Smooth muscle cell of the brain vasculature (primary cell): ENCODE measurements around the gene CDKL5.

ENCODE experiments used
- DNase-seq: peaks from one replicate; pipeline ENCODE4 v3.0.0-alpha.2; 2012; ENCODE audit warnings: low read depth, low spot score

CDKL5 gene

DNA sequence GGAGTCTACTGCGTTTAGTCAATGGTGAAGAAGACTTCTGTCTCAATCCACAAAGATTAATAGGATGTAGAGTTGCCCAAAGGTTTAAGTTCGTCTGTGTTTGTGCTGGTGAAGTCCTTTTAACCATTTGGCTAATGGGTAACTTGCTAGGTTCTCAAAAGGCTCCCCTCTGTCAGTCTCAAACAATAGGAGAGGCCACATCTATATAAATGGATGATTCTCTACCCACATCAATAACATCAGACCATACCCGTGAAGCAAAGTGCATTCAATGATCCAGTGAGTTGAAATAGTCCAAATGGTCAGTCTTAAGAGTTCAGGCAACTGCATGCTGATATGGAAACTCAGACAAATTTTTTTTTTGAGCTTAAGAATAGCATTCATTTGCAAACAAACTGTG is 218.4 kb downstream of the CDKL5 start:
- no peak for DNase-seq

DNA sequence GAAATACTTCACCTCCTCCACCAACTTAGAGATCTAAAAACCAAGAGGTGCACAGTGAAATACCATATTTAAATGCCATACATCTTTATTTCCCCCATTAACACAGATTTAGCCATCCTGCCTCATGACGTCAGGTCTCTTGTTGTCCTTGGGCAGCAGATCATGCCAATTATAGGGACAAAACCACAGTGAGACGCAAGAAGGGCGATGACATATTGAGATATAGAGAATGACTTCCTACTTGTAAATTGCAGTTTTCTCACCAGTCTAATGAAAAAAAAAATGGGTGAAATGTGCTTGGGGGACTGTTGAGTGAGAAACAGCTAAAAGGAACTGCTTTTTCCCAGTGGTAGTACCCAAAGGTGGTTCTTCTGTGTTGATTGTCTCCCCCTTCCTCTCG is 222.2 kb downstream of the CDKL5 start:
- DNase-seq = no peak

DNA sequence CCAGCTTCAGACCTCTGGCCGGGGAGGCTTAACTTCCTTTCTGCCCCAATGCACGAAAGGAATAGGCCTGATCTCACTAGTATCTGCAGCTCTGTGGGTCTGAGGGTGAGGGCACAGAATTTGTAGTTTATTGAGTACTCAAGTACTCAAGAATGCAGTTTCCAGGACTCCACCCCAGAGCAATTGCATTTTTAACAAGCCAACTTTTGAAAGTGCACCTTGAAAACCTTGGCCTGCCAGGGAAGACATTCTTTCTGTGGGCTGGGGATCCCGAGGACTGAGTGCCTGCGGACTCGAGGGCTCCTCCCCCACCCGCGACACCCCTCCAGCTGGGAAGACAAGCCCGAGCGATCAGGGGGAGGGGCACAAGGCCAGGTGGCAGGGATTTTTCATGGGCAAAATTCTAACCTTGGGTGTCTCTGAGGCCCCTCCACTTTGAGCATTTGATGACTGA is 224.1 kb downstream of the CDKL5 start:
- DNase-seq = no peak

DNA sequence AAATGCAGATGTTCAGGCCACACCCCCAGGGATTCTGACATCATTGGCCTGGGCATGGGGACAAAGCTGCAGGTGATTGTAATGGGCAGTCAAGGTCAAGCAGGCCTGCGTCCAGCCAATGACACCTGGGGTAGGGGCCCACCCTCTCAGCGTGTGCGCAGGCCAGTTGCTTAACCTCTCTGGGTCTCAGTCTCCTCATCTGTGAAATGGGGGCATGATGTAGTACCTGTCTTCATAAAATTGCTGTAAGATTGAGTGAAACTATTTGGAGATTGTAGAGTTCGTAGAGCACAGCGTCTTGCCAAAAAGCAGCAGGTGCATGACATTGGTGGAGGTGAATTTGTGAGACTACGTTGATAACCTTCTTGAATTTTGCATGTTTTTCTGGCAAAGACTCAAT is 225.3 kb downstream of the CDKL5 start:
- no peak for DNase-seq

DNA sequence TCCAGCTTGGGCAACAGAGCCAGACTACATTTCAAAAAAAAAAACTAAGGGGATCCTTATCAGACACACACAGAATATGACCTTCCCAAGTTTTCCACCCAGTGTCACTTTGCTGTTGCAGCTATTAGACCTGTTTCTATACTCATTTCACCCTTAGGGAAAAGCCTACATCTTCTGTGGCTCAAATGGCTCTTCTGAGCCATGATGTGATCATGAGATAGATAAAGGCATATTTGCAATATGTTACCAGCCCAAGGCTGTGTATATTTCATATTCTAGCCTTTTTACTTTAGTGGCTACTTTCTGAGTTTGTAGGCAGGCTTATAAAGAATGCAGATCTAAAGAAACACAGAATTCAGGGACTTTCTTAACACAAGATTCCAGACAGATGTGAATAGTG is 227.2 kb downstream of the CDKL5 start:
- no peak for DNase-seq

DNA sequence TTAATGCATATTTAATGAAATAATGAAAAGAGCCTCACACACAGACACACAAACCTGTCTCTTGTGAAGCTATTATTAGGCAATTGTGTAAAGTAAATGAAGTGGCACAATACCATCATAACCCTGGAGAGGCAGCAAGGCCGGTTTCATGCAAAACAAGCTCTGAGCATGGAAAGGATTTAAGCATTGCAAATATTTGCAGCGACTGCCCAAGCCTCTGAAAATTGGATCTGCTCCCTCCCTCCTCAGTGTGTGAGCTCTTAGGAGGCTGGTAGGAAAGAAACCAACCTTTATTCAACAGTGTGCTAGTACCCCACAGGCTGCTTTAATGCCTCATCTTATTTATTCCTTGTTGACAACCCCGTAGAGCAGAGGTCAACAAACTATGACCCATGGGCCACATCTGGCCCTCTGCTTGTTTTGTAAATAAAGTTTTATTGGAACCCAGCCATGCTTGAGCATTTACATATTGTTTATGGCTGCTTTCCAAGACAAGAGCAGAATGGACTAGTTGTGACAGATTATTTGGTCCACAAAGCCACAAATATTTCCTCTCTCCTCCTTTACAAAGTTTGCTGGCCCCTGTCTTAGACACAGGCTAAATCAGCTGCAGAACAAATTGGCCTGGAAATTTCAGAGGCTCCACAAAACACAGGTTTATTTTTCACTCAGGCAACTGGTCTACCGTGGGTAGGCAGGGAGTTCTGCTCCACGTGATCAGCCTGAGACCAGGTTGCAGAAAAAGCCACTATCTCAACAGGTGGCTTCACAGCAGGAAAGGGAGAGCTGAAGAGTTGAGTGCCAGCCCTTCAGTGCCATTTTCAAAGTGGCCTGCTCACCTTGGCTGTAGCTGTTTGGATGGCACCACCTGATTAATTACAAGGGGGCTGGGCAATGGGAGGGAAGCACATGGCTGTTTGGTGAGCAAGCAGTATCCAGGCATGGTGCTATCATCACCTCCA is 229.7 kb downstream of the CDKL5 start:
- no peak for DNase-seq

DNA sequence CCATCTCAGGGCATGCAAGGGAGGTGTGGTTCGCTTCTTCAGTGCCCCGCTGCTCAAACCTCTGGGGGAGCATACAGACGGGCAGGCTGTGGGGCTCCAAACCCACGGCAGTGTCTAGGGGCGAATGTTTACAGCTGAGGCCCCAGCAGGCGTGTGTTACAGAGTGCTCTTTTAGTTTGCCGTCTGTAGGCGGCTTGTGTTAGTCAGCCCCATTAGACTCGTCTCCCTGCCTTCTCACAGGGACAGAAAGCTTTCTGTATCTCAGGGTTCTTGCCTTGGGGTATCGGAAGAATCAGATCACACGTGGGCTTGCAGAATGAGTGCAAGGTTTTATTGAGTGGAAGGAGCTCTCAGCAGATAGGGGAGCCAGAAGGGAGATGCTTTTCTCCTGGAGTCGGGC is 235.9 kb downstream of the CDKL5 start:
- DNase-seq = no peak

DNA sequence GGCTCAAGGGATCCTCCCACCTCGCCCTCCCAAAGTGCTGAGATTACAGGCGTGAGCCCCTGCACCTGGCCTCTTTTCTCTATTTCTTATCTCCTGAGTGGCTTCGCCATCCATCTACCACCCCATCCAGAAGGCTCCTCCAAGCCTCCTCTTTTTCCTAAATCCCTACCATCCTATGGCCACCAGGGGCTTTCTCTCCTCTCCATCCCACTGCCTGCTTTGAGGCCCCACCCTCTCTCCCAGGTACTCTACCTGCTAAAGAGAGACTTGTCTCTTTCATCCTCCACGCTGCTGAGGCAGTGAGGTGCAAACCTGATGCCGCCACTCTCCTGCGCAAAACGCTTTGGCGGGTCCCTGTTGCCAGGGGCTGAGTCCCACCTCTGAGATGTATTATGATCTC is 239.5 kb downstream of the CDKL5 start:
- DNase-seq = no peak

DNA sequence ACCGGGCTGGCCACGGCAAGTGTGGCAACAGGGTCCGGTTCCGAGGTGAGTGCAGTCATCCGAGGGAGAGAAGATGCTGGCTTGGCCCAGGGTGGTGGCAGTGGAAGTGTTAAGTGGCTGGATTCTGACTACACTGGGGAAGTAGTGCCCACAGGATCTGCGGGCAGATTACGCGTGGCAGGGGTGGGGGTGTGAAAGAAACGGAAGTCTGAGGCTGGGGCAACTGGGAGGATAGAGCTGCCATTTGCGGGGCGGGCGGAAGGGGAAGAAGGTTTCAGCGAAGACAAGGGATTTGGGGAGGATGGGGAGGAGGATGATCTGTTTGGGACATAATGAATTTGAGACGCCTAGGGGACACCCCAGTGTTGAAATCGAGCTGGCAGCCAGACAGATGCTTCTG is 241.2 kb downstream of the CDKL5 start:
- DNase-seq = no peak

DNA sequence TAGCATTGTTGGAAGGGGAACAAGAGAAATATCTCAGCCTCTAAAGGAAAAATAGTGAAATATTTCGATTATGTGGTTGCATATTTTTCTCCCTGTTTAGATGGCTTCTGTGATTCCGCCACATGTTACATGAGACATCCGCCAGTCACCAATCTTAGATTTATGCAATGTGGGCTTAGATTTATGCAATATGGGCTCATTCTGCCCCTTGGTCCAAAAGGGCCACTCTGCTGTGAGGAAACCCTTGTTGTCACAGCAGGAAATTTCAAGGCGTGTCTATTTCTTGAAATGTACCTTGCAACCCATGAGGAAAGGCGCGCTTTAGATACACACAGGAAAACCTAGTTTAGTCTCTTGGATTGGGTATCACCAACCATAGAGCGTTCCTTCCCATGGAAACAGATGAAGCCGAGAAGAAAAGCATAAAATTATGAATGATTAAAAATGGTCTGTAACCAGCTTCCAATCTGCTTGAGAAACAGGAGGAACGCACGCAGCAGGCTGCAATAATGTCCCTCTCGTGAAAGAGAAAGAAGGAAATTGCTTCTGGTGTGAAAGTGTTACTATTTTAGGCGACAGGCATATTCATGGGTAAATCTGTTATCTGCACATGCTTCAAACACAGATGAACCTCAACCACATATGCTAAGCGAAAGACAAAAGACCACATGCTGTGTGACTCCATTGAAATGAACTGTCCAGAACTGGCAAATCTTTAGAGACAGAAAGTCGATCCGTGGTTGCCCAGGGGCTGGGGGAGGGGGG is 242.8 kb downstream of the CDKL5 start:
- no peak for DNase-seq

DNA sequence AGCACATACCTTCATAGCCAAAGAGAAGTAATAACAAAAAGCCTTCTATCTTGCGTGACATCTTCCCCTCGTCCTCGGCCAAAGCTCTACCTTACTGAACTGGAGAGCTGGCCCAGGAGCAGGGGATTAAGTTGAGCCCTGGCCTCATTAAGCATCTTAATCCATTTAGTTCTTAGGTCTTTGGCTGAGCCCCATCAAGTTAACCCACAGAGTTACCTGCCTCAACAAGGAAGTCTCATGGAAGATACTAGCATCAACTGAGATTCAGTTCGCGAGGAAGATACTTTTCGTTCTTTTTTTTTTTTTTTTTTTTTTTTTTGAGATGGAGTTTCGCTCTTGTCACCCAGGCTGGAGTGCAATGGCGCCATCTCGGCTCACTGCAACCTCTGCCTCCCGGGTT is 246.6 kb downstream of the CDKL5 start, which contains the start of gene RS1:
TSS of gene RS1 (minus strand) at position 101 of the 400 bp plus-strand sequence. CDS start at position 61, 40 bp downstream.
- no peak for DNase-seq

DNA sequence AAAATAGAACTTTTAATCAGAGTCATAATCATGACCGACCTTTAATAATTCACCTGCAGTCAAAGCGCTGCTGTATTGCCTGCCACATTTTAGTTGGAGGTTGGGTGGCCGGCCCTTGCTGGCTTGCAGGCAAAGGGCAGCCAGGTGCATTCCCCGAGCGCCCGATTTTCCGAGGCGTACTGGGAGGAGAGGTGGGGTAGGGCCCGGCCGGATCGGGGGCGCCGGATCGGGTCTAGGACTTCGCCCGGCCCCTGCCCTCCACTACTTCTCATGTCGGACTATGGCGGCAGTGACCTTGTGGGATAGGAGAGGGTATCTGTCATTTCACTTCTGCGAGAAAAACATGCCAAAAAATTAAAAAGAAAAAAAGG is 249.0 kb downstream of the CDKL5 start:
- no peak for DNase-seq

DNA sequence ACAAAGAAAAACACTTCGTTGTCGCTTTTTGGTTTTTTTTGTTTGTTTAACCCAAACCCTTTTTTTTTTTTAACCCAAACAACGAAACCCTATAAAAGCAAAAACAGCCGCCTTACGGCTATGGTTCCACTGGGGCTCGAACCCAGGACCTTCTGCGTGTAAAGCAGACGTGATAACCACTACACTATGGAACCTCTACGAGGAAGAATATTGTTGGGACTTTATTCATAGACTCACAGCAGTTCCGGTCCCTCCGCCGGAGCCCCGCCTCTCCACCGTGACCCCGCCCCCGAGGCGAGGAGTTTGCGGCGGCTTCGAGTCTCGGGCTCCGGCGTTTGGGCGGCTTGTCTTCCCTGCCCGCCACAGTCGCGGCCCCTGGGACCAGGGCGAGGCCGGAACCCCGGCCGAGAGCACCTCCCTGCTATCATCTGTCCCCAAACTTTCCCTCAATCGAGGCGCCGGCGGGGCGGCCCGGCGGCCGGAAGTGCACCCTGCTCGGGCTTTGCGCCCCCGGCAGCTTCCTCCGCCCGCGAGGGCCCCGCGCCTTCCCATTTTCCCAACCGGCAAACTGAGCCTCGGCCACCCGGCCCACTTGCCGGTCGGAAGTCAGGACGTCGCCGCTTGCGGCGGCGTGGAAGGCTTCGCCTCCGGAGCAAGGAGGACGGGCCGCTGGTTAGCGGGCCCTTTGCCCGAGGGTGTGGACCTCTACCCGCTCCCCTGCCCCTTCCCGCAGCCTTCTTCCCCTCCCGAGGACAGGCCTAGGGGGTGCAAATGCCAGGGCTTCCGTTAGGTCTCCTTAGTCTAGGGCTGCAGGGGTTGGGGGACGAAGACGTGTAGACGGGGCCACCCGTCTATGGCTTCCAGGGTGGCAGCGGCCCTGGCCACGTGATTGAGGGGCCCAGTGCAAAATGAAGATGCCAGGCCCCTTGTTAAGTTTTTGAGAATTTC is 249.7 kb downstream of the CDKL5 start:
- DNase-seq = peak; percentile 31

DNA sequence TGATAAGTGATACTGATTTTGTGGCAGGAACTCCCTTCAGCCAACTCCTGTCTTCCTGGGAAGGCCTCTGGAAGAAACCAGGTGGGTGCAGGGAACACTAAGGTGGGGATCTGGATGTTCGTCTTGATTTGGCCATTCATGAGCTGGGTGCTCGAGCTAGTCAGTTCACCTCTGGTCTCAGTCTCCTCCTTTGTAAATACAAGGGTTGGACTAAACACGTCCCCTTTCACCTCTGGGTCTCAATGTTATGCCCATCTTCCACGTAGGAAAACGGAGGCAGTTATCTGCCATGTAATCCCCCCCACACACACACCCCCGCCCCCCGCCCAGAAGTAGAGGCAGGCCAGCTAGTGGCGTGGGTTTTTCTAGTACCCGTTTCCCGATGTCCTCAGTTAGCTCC is 250.6 kb downstream of the CDKL5 start:
- no peak for DNase-seq

DNA sequence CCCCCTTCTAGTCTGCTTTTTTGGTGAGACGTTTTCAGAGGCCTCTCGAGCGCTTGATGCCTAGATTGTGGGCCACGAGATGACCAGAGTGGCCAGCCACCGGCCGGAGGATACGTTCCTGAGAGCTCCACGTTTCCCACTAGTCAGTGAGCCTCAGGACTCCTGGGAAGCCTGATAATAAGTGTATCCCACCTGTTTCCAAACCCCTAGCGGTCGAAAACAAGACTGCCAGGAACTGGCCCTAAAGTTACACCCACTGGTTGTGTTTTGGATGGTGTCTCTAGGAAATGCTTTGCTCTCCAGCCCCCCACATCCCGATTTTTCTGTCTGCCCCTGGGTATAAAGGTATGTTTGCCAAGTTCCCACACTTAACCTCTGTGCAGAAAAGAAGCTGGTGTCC is 251.1 kb downstream of the CDKL5 start:
- DNase-seq = no peak

DNA sequence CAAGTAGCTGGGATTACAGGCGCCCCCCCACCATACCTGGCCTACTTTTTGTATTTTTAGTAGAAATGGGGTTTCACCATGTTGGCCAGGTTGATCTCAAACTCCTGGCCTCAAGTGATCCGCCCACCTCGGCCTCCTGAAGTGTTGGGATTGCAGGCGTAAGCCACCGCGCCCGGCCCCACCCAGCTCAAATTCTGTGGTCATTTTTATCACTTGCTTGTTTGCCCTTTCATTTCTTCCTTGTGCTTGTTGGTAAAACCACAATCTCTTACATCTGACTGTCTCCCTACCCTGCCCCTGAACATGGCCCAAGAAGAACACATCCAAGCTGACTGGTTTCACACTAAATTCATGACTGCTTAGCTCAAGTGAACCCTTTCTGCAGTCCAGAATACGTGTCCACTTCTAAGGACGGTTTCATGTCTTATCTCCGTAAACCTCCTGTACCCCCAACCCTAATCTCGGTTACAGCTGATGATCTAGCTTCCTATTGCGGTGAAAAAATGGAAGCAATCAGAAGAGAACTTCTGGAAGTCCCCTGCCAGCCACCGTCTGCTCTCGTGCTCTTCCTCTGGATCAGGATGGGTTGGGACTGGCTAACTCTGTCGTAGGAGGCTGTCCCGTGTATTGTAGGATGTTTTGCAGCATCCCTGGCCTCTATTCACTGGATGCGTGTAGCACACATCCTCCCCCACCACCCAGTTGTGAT is 251.9 kb downstream of the CDKL5 start:
- DNase-seq = no peak

DNA sequence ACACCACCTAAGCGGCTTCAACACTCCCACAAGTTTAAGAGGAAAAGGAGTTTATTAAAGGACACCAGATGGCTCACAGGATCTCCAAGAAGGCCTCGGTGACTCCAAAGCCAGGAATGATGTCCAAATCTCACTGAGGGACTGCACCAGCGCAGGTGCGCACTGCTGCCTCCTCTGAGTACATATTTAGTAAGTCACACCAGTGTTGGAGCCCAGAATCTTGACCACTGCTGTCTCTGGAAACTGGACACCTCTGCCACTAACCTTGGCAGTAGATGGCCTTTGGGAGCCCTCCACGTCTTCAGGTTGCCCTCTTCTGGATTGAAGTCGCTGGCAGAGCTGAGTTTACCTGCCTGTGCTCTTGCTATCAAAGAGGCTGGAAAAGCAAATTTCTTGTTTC is 256.6 kb downstream of the CDKL5 start:
- no peak for DNase-seq

DNA sequence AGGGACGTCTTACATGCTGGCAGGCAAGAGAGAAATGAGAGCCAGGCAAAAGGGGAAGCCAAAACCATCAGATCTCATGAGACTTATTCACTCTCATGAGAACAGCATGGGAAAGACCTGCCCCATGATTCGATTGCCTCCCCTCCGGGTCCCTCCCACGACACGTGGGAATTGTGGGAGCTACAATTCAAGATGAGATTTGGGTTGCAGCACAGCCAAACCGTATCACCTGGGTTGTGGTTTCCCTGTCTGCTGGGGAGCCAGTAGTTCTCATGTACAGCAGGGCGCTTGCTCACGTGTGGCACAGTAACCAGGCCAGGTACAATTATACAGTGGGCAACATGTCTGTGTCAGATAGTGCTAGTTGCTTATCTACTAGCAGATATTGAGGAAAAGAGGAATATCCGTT is 257.6 kb downstream of the CDKL5 start:
- DNase-seq = no peak

DNA sequence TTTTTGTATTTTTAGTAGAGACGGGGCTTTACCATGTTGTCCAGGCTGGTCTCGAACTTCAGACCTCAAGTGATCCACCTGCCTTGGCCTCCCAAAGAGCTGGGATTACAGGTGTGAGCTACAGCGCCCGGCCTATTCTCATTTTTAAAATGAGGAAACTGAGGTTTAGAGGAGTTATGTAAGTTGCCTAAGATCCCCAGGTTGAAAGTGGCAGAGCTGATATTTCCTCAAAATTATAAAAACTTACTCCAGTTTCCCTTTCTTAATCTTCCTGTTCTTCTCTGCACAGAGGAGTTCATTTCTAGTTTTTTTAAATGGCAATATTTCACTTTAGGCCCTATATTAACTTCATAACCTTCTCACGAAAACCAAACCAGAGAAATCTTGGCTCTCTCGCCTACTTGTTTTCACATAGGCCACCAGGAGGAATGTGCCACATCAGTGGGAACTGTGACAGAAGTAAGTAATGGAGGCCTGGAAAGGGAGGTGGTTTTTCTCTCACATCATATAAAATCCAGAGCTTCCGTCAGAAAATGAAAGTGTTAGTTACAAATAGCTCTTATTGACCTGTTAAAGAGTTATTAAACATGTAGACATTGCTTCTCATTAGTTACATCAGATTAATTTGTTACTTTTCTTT is 262.6 kb downstream of the CDKL5 start:
- DNase-seq = no peak

DNA sequence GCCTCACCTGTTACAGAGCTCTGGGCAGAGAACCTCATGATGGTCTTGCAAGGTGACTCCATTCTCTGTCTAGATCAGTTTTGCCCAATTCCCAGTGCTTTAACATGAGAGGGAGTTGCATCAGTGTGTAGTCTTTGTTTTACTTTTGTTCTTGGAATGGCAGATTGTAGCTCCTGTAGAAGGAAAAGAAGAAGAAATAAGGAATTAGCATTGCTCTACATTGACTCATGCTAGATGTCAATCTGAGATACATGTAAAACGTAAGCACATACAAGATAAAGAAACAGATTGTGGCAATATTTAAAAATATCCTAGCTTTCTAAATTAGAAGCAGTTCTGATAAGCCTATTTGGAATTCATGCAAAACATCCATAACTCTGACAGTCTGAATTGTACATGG is 266.0 kb downstream of the CDKL5 start:
- DNase-seq = no peak
